ENCODE results near the gene PLEKHH2. TPM values are rescaled to one million over a fixed set of nuclear protein-coding genes. Genes with fewer than 3 reads are reported as not detected.
A peak's percentile ranks its signal among the peaks of the same experiment; 100 is the strongest.
"Not testable (repeated sequence)": the region's sequence is repeated elsewhere in the genome, so short reads cannot be mapped to it uniquely, and the experiment has no call there.

PLEKHH2 gene
- total RNA-seq, 1 donor from 2014 or later = 2.3 TPM

GRCh38 chr2:43631618-43632317 lies 5.3 kb upstream of the PLEKHH2 start:
- no peak for DNase-seq (ENCODE audit: low read depth)
- H3K27me3 ChIP-seq (ENCODE audit: control insufficient read depth, insufficient read depth, low read length) = no peaks in the 10 kb centered on the region
- no peak for TF ChIP-seq CTCF (IDR thresholded peaks at IDR 0.05; ENCODE audit: insufficient read depth, low read length, poor library complexity, severe bottlenecking)
- no peaks in the 10 kb centered on the region for H3K36me3 ChIP-seq (ENCODE audit: control insufficient read depth, insufficient read depth, low read length)
- H3K4me3 ChIP-seq (ENCODE audit: low read depth, low read length) = no peak overlapping the region

- Histone ChIP-seq H3K36me3 (ENCODE audit: control insufficient read depth, insufficient read depth, low read length) (no peaks in the 10 kb centered on the region), H3K27me3 (ENCODE audit: control insufficient read depth, insufficient read depth, low read length) (no peaks in the 10 kb centered on the region), H3K4me3 (ENCODE audit: low read depth, low read length) (no peak overlapping the region)
- no peak for TF ChIP-seq CTCF (IDR thresholded peaks at IDR 0.05; ENCODE audit: insufficient read depth, low read length, poor library complexity, severe bottlenecking)
- peak; percentile 31 for DNase-seq (ENCODE audit: low read depth)
These were observed 2.3 kb upstream of the PLEKHH2 start for GRCh38 chr2:43634604-43635306.

- not testable (repeated sequence) for H3K27me3 ChIP-seq (ENCODE audit: control insufficient read depth, insufficient read depth, low read length); H3K4me3 ChIP-seq (ENCODE audit: low read depth, low read length); H3K36me3 ChIP-seq (ENCODE audit: control insufficient read depth, insufficient read depth, low read length); DNase-seq (ENCODE audit: low read depth)
These were observed 907 bp upstream of the PLEKHH2 start for GRCh38 chr2:43636153-43636552.

GRCh38 chr2:43636621-43637020 lies 439 bp upstream of the PLEKHH2 start:
- DNase-seq (ENCODE audit: low read depth) = no peak
- no peaks in the 10 kb centered on the region for H3K27me3 ChIP-seq (ENCODE audit: control insufficient read depth, insufficient read depth, low read length)
- TF ChIP-seq CTCF (IDR thresholded peaks at IDR 0.05; ENCODE audit: insufficient read depth, low read length, poor library complexity, severe bottlenecking) = no peak
- H3K4me3 ChIP-seq (ENCODE audit: low read depth, low read length) = peak overlapping the region; percentile 90
- H3K36me3 ChIP-seq (ENCODE audit: control insufficient read depth, insufficient read depth, low read length) = no peaks in the 10 kb centered on the region

GRCh38 chr2:43642363-43642762 lies 5.3 kb downstream of the PLEKHH2 start:
- no peak overlapping the region for H3K4me3 ChIP-seq (ENCODE audit: low read depth, low read length)
- H3K27me3 ChIP-seq (ENCODE audit: control insufficient read depth, insufficient read depth, low read length) = no peaks in the 10 kb centered on the region
- no peaks in the 10 kb centered on the region for H3K36me3 ChIP-seq (ENCODE audit: control insufficient read depth, insufficient read depth, low read length)
- no peak for DNase-seq (ENCODE audit: low read depth)
- TF ChIP-seq CTCF (IDR thresholded peaks at IDR 0.05; ENCODE audit: insufficient read depth, low read length, poor library complexity, severe bottlenecking) = no peak

- H3K36me3 ChIP-seq (ENCODE audit: control insufficient read depth, insufficient read depth, low read length) = no peaks in the 10 kb centered on the region
- TF ChIP-seq CTCF (IDR thresholded peaks at IDR 0.05; ENCODE audit: insufficient read depth, low read length, poor library complexity, severe bottlenecking) = no peak
These were observed 6.6 kb downstream of the PLEKHH2 start for GRCh38 chr2:43643680-43644079.

More at GRCh38 chr2:43643680-43644079, 6.6 kb downstream of the PLEKHH2 start:
- no peaks in the 10 kb centered on the region for H3K27me3 ChIP-seq (ENCODE audit: control insufficient read depth, insufficient read depth, low read length)
- no peak overlapping the region for H3K4me3 ChIP-seq (ENCODE audit: low read depth, low read length)
- DNase-seq (ENCODE audit: low read depth) = no peak
